NCI-H82 (cell line): ENCODE measurements around the gene INTS11.

Experiments used
- DNase-seq: peaks from one replicate; lab custom pipeline; 2025; lab: John Stamatoyannopoulos, UW

The INTS11 gene

DNA sequence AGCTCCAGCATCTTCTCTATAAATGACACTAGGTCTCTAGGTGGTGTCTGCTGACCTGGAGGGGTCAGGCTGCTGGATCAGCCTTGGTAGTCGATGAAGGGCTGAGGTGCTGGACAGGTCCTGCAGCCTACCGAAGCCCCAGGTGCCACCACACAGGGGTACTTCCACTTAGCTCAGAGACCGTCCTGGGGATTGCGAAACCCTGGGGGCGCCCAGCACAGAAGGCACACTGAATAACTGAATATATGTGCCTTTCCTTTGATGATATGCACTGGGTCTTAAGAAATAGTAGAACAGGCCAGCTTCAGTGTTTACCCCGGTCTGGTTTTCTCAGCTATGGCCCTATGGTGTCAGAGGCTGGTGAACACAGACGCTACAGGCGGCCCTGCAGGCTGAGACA lies 61.7 kb downstream of the INTS11 start:
- DNase-seq: no peak

DNA sequence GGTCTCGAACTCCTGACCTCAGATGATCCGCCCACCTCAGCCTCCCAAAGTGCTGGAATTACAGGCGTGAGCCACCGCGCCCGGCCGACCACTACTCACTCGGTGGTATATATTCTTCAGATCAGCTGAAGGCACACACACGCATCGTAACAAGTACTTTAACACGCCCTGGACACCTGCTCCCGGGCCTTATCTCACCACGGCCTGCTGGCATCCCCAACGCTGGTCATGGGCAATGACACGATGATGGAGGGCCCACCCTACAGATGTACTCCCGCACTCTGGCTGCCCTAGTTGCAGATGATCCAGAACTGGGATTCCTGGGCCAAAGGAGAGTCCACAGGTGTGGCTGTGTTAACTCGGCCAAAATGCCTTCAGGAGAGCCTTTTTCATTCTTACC lies 62.4 kb downstream of the INTS11 start:
- no peak for DNase-seq
